H1 (cell line): Measurements from ENCODE around the gene PPFIBP2.

Experiments
- CTCF ChIP-seq, 3 experiments: IDR thresholded peaks; 1 replicate in 2 of 3; 2 replicates in 1 of 3; pipeline versions ENCODE4 v1.5.1 to v1.6.1; 2011; ENCODE audit warnings: low read length in 3 of 3, mild to moderate bottlenecking in 3 of 3, inconsistent platforms in 2 of 3, low read depth in 1 of 3, moderate library complexity in 1 of 3; ENCODE audit not compliant: insufficient read depth in 1 of 3; ENCODE audit errors: control extremely low read depth in 1 of 3
- EP300 ChIP-seq, 2 experiments: IDR thresholded peaks; 1 replicate in 1 of 2; 2 replicates in 1 of 2; pipeline ENCODE4 v1.6.1; 2011 to 2012; ENCODE audit warnings: low read depth in 2 of 2, low read length in 2 of 2, mild to moderate bottlenecking in 2 of 2, borderline replicate concordance in 1 of 2, inconsistent platforms in 1 of 2, moderate library complexity in 1 of 2
- POLR2A ChIP-seq, 2 experiments: IDR thresholded peaks; 1 replicate in 1 of 2; 2 replicates in 1 of 2; pipeline ENCODE4 v1.6.1; 2011; ENCODE audit warnings: low read depth in 2 of 2, low read length in 2 of 2, mild to moderate bottlenecking in 2 of 2; ENCODE audit errors: control extremely low read depth in 1 of 2

DNA sequence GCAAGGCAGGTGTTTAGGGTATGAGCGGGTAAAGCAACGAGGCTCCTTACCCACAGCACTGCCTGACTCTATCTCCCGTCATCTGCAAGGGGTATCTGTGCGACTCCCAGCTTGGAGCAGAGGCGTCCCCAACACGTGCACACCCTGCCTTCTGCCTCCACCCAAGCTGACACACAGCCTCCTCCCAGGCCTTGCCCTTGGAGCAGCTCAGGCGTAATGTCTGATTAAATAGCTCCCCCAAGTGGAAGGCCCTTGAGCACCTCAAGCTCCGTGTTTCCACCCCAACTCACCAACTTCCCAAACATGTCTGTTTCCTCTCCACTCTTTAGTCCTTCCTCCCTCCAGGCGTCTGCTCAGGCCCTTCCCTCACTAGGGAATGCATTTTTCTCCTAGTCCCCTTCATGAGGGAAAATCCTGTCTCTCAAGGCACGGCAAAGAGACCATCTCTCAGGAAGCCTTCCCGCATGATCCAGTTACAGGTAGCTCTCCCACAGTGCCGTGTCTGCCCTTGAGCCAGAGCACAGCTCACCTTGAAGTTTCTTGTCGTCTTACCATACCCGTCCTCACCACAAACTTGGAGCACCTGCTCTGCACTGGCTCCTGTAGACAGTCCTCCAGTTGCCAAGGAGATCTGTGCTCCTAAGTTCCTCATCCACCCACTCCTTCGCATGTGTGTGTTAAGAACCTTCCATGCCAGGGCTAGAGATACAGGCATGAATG is 143.7 kb downstream of the PPFIBP2 start:
- TF ChIP-seq CTCF (IDR thresholded peaks at IDR 0.05; ENCODE audit: control extremely low read depth in 1 of 3, insufficient read depth in 1 of 3, low read depth in 1 of 3, low read length in 3 of 3), result peak; percentile 74 to 90 (median 89)
- no peak for TF ChIP-seq EP300 (IDR thresholded peaks at IDR 0.05; ENCODE audit: borderline replicate concordance in 1 of 2, low read depth in 2 of 2, low read length in 2 of 2)
- TF ChIP-seq POLR2A (IDR thresholded peaks at IDR 0.05; ENCODE audit: control extremely low read depth in 1 of 2, low read depth in 2 of 2, low read length in 2 of 2), result no peak
